Stomach (tissue), 4 donors: ENCODE measurements around the gene GPLD1.

Source experiments
- CTCF ChIP-seq, 7 experiments: fragments of 450-650 bp in 4 of 7; fragments of 200-600 bp in 3 of 7; sonication (generic) in 3 of 7; IDR thresholded peaks; one replicate each; pipeline ENCODE4 v1.5.1; 2016 to 2019; ENCODE audit warnings: antibody characterized with exemption in 7 of 7, control low read depth in 2 of 7, mild to moderate bottlenecking in 1 of 7
- POLR2A ChIP-seq, 4 donors: fragments of 450-650 bp; IDR thresholded peaks; one replicate each; pipeline ENCODE4 v1.6.1; 2016; ENCODE audit warnings: antibody characterized with exemption in 4 of 4, control low read depth in 2 of 4, mild to moderate bottlenecking in 1 of 4, moderate library complexity in 1 of 4
- POLR2AphosphoS5 ChIP-seq, 3 donors: sonication (generic); formaldehyde crosslinking; IDR thresholded peaks; one replicate each; pipeline ENCODE4 v1.6.1; 2016; ENCODE audit warnings: antibody characterized with exemption in 3 of 3

GRCh38 chr6:24415753-24416152, 73.6 kb downstream of the GPLD1 start:
- TF ChIP-seq CTCF (IDR thresholded peaks at IDR 0.05) (no peak), POLR2AphosphoS5 (IDR thresholded peaks at IDR 0.05) (no peak), POLR2A (IDR thresholded peaks at IDR 0.05) (no peak)
